HG03095 (cell line): ENCODE measurements around the gene SORL1.
"Not testable (repeated sequence)": the region's sequence is repeated elsewhere in the genome, so short reads cannot be mapped to it uniquely, and the experiment has no call there.

Experiments
- ATAC-seq: cut with Tn5 transposase; IDR thresholded peaks from one replicate; pipeline ENCODE4 v1.9.1; 2021; ENCODE audit warnings: moderate library complexity; ENCODE audit not compliant: unreplicated experiment

Gene SORL1

GRCh38 chr11:121499405-121499804, 47.3 kb downstream of the SORL1 start:
- no peak for ATAC-seq

GRCh38 chr11:121500275-121500674, 48.2 kb downstream of the SORL1 start:
- no peak for ATAC-seq

GRCh38 chr11:121500717-121501116, 48.6 kb downstream of the SORL1 start:
- ATAC-seq = no peak

- no peak for ATAC-seq
Observed at GRCh38 chr11:121503051-121503450, 50.9 kb downstream of the SORL1 start.

GRCh38 chr11:121506237-121506636, 54.1 kb downstream of the SORL1 start:
- ATAC-seq = not testable (repeated sequence)

GRCh38 chr11:121508449-121508848, 56.3 kb downstream of the SORL1 start:
- ATAC-seq = no peak

- no peak for ATAC-seq
Observed at GRCh38 chr11:121510438-121510837, 58.3 kb downstream of the SORL1 start.

GRCh38 chr11:121512468-121513465, 60.7 kb downstream of the SORL1 start:
- no peak for ATAC-seq

GRCh38 chr11:121513807-121514206, 61.7 kb downstream of the SORL1 start:
- ATAC-seq = no peak

- ATAC-seq = no peak
Observed at GRCh38 chr11:121514432-121515334, 62.6 kb downstream of the SORL1 start.

GRCh38 chr11:121515335-121515671, 63.2 kb downstream of the SORL1 start:
- ATAC-seq = no peak

- no peak for ATAC-seq
Observed at GRCh38 chr11:121517996-121518395, 65.9 kb downstream of the SORL1 start.

- no peak for ATAC-seq
Observed at GRCh38 chr11:121520243-121521144, 68.4 kb downstream of the SORL1 start.

- ATAC-seq = no peak
Observed at GRCh38 chr11:121521145-121522042, 69.3 kb downstream of the SORL1 start.

- no peak for ATAC-seq
Observed at GRCh38 chr11:121522043-121522941, 70.2 kb downstream of the SORL1 start.

GRCh38 chr11:121523581-121524232, 71.6 kb downstream of the SORL1 start:
- ATAC-seq = no peak

- ATAC-seq = no peak
Observed at GRCh38 chr11:121524233-121524631, 72.1 kb downstream of the SORL1 start.

- ATAC-seq = no peak
Observed at GRCh38 chr11:121525376-121525775, 73.3 kb downstream of the SORL1 start.
